Fibroblast of gingiva (primary cell): ENCODE measurements around the gene CTSC.
"Not testable (repeated sequence)": the region's sequence is repeated elsewhere in the genome, so short reads cannot be mapped to it uniquely, and the experiment has no call there.

Experiments used
- DNase-seq: peaks from one replicate; pipeline ENCODE4 v3.0.0-alpha.2; 2011; ENCODE audit warnings: low read depth

Gene CTSC

GRCh38 chr11:88352139-88352538 is 14.6 kb upstream of the CTSC start:
- DNase-seq: peak; percentile 65

- peak; percentile 90 for DNase-seq
These were observed 11.3 kb upstream of the CTSC start for GRCh38 chr11:88348870-88349269.

GRCh38 chr11:88345949-88346348 is 8.4 kb upstream of the CTSC start:
- DNase-seq: no peak

GRCh38 chr11:88345408-88345807 is 7.9 kb upstream of the CTSC start:
- DNase-seq: no peak

- DNase-seq: no peak
These were observed 7.3 kb upstream of the CTSC start for GRCh38 chr11:88344869-88345268.

- no peak for DNase-seq
These were observed 4.2 kb upstream of the CTSC start for GRCh38 chr11:88341522-88342251.

GRCh38 chr11:88340366-88340935 is 2.9 kb upstream of the CTSC start:
- DNase-seq: no peak

- DNase-seq: peak; percentile 78
These were observed 592 bp upstream of the CTSC start for GRCh38 chr11:88337987-88338668.

GRCh38 chr11:88335284-88335683 is 2.3 kb downstream of the CTSC start:
- no peak for DNase-seq

- no peak for DNase-seq
These were observed 3.7 kb downstream of the CTSC start for GRCh38 chr11:88333862-88334261.

- DNase-seq: no peak
These were observed 4.7 kb downstream of the CTSC start for GRCh38 chr11:88332851-88333250.

- DNase-seq: no peak
These were observed 6.6 kb downstream of the CTSC start for GRCh38 chr11:88330826-88331428.

GRCh38 chr11:88329563-88330250 is 7.8 kb downstream of the CTSC start:
- no peak for DNase-seq

- DNase-seq: no peak
These were observed 9.9 kb downstream of the CTSC start for GRCh38 chr11:88327462-88328143.

- no peak for DNase-seq
These were observed 10.5 kb downstream of the CTSC start for GRCh38 chr11:88327061-88327460.

- no peak for DNase-seq
These were observed 11.4 kb downstream of the CTSC start for GRCh38 chr11:88326099-88326498.

- no peak for DNase-seq
These were observed 12.8 kb downstream of the CTSC start for GRCh38 chr11:88324562-88325345.

GRCh38 chr11:88322881-88323280 is 14.7 kb downstream of the CTSC start:
- DNase-seq: not testable (repeated sequence)

- not testable (repeated sequence) for DNase-seq
These were observed 16.1 kb downstream of the CTSC start for GRCh38 chr11:88321412-88321811.

GRCh38 chr11:88320149-88320559 is 17.4 kb downstream of the CTSC start:
- peak; percentile 17 for DNase-seq

- no peak for DNase-seq
These were observed 19.5 kb downstream of the CTSC start for GRCh38 chr11:88318017-88318416.
